Psoas muscle (tissue), 8 donors: ENCODE measurements around the gene NRIP2. TPM values are rescaled to one million over a fixed set of nuclear protein-coding genes. Genes with fewer than 3 reads are reported as not detected.

Experiments used
- ATAC-seq, 4 donors: fragments of 200-7000 bp; cut with Tn5 transposase; one replicate each; pipeline ENCODE4 v1.9.1; 2020; ENCODE audit warnings: moderate library complexity in 3 of 4, mild to moderate bottlenecking in 2 of 4
- DNase-seq, 2 donors: peaks; one replicate each; pipeline ENCODE4 v3.0.0-alpha.2; 2020
- H3K27ac ChIP-seq: fragments of 200-600 bp; one replicate; pipeline ENCODE4 v1.8.0; 2022
- H3K27me3 ChIP-seq, 3 donors: fragments of 200-600 bp in 1 of 3; one replicate each; pipeline versions ENCODE4 v1.6.1 to v1.8.0; 2013 to 2022; ENCODE audit warnings: low read length in 2 of 3, mild to moderate bottlenecking in 2 of 3, moderate library complexity in 1 of 3; ENCODE audit not compliant: insufficient read depth in 3 of 3
- H3K36me3 ChIP-seq, 2 donors: fragments of 200-600 bp in 1 of 2; one replicate each; pipeline versions ENCODE4 v1.6.1 to v1.8.0; 2013 to 2022; ENCODE audit warnings: low read depth in 1 of 2, mild to moderate bottlenecking in 1 of 2, moderate library complexity in 1 of 2; ENCODE audit not compliant: insufficient read depth in 1 of 2
- H3K4me1 ChIP-seq: fragments of 200-600 bp; one replicate; pipeline ENCODE4 v1.8.0; 2022
- H3K4me3 ChIP-seq: fragments of 200-600 bp; one replicate; pipeline ENCODE4 v1.8.0; 2022; ENCODE audit warnings: mild to moderate bottlenecking
- H3K9me3 ChIP-seq: fragments of 200-600 bp; one replicate; pipeline ENCODE4 v1.8.0; 2022
- WGBS, 3 donors: extraction: QIAGEN DNeasy Blood & Tissue Kit; methylation state at CpG; one replicate each; pipeline versions ENCODE4 v1.1.6 to v1.1.7; 2013; 5-methylcytosine and 5-hydroxymethylcytosine counted together
- intact Hi-C, 2 donors: fragments of 100-400 bp; cut with DNase I; formaldehyde crosslinking; loops; one replicate each; pipeline versions ENCODE4 v1.11.0 to v1.14.2; 2022
- polyA plus RNA-seq, 3 donors: library from polyadenylated mRNA; stranded (reverse); fragments of 200-250 nt; gene quantifications; one replicate each; pipeline ENCODE4 v1.2.3, GENCODE V29; 2013
- total RNA-seq, 4 donors: library from RNA; stranded (reverse); fragmentation: NEBNext Ultra II Directional in 2 of 4; extraction: Animal tissue kit (Norgen Biotek cat#: 25700) in 2 of 4; gene quantifications; one replicate each; pipeline versions ENCODE4 v1.2.1 to v1.2.4, GENCODE V29; 2021 to 2023
- TF ChIP-seq, protein P1 (sequence below): fragments of 200-600 bp; IDR thresholded peaks from one replicate; pipeline ENCODE4 v1.8.0; 2022; ENCODE audit warnings: antibody characterized with exemption
- donor health status: healthy with polysubstance abuse.
- donor health status: DM: no; HTN: no; CAD: no; lungs with moderate emphysema.
- donor health status: Bipolar disorder and iron deficiency.
- donor health status: healthy.
- donor health status: DM: yes; HTN: yes; CAD: no.
- donor health status: DM: no; HTN: no; CAD: no.
- donor health status: DM: no; HTN: no; CAD: no.
- donor health status: DM: yes; HTN: yes; CAD: no.

Gene NRIP2
- total and polyA plus RNA-seq, 7 donors: 0.96 to 2.4 (median 1.3) TPM

DNA sequence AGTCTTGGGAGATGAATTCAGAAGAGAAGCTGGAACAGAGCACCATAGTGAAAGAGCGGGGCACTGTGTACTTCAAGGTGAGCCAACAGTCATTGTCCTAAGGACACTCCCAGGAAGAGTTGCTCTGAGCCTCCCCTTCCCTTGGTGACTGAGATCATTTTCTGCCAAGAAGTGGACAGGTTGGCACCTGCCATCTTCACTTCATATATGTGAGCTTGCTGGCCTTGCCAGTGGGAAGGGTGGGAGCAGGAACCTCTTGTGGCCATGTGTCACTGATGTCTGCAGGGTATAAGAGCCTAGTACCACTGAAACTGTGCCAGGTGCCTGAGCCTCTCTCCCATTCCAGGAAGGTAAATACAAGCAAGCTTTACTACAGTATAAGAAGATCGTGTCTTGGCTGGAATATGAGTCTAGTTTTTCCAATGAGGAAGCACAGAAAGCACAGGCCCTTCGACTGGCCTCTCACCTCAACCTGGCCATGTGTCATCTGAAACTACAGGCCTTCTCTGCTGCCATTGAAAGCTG, 34.7 kb downstream of the NRIP2 start:
- WGBS, 3 donors: 68 to 87% (median 84%) methylated on average over 3 of the region's 3 CpGs
- no peak overlapping the region for H3K4me3 ChIP-seq
- peaks cover 30 to 87% of the 10 kb centered on the region in 2 donors for H3K36me3 ChIP-seq
- no peaks in the 10 kb centered on the region for H3K9me3 ChIP-seq
- no peak overlapping the region for H3K27ac ChIP-seq
- intact Hi-C loops: no loop called here
- ATAC-seq (no peak), DNase-seq (no peak)
- no peaks in the 10 kb centered on the region for H3K27me3 ChIP-seq
- TF ChIP-seq, protein P1, sequence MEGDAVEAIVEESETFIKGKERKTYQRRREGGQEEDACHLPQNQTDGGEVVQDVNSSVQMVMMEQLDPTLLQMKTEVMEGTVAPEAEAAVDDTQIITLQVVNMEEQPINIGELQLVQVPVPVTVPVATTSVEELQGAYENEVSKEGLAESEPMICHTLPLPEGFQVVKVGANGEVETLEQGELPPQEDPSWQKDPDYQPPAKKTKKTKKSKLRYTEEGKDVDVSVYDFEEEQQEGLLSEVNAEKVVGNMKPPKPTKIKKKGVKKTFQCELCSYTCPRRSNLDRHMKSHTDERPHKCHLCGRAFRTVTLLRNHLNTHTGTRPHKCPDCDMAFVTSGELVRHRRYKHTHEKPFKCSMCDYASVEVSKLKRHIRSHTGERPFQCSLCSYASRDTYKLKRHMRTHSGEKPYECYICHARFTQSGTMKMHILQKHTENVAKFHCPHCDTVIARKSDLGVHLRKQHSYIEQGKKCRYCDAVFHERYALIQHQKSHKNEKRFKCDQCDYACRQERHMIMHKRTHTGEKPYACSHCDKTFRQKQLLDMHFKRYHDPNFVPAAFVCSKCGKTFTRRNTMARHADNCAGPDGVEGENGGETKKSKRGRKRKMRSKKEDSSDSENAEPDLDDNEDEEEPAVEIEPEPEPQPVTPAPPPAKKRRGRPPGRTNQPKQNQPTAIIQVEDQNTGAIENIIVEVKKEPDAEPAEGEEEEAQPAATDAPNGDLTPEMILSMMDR: no peak
- peaks cover 16% of the 10 kb centered on the region for H3K4me1 ChIP-seq

DNA sequence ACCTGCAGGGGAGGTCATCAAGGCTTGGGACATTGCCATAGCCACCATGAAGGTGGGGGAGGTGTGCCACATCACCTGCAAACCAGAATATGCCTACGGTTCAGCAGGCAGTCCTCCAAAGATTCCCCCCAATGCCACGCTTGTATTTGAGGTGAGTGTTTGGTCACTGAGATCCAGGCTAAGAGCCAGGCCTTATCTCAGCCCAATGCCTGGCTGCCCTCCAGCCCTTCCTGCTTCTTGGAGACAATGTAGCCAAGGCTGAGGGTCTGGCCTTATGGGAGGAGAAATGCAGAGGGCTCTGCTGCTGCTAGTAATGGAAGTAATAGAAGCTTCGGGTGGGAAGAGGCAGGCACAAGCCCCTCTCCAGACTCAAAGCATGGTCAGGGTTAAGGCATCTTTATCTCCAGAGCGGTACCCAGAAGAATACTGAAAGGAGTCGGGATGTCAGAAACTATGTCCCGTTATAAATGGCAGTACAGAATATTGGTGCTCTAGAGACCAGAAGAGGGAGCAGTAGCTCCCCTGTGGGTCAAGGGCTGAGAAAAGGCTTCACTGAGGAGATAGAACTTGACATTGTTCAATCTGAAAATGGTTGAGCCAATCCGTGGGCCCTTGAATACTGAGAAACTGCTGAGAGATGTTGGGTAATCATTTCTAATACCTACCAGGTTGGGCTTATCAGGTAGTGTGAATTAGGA, 37.0 kb downstream of the NRIP2 start:
- Histone ChIP-seq H3K4me1 (peaks cover 16% of the 10 kb centered on the region), H3K27ac (no peak overlapping the region), H3K36me3 (peaks cover 17 to 65% of the 10 kb centered on the region in 2 donors)

DNA sequence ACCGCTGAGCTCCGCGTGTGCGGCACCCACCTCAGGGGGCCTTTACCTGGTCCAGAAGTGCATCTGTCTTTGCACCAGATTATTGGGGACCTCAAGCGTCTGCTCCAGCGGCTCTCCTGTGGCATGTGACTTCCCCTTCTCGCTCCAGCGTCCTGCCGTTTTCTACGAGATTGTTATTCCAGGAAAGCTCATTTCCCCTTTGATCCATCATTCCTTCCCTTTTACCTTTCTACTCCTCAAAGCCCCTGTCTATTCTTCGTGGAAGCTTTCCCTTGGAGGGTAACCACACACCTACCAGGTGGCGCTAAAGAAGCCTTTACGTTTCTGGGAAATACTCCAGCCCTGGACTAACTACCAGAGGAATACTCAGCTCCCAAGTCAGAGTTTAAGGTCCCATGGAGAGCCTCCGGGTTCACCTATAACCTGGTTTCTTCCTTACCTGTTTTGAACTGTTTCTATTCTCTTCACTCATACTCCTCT, 38.6 kb downstream of the NRIP2 start:
- Histone ChIP-seq H3K4me1 (peaks cover 16% of the 10 kb centered on the region), H3K9me3 (no peaks in the 10 kb centered on the region), H3K27ac (peak overlapping the region; percentile 92), H3K4me3 (peak overlapping the region; percentile 93), H3K36me3 (peaks cover 12 to 49% of the 10 kb centered on the region in 2 donors), H3K27me3 (no peaks in the 10 kb centered on the region)
- TF ChIP-seq, protein P1: no peak
- no peak for DNase-seq
- no peak for ATAC-seq
- WGBS, 3 donors: 8 to 19% (median 9%) methylated on average over 12 to 14 of the region's 14 CpGs
- intact Hi-C loops: no loop called here

More for the DNA sequence above, 37.0 kb downstream of the NRIP2 start:
- ATAC-seq (no peak), DNase-seq (no peak)
- Histone ChIP-seq H3K4me3 (no peak overlapping the region), H3K9me3 (no peaks in the 10 kb centered on the region), H3K27me3 (no peaks in the 10 kb centered on the region)
- TF ChIP-seq, protein P1: no peak
- 60 to 73% (median 65%) methylated on average over 7 of the region's 7 CpGs for WGBS, 3 donors
- intact Hi-C loops: no loop called here

DNA sequence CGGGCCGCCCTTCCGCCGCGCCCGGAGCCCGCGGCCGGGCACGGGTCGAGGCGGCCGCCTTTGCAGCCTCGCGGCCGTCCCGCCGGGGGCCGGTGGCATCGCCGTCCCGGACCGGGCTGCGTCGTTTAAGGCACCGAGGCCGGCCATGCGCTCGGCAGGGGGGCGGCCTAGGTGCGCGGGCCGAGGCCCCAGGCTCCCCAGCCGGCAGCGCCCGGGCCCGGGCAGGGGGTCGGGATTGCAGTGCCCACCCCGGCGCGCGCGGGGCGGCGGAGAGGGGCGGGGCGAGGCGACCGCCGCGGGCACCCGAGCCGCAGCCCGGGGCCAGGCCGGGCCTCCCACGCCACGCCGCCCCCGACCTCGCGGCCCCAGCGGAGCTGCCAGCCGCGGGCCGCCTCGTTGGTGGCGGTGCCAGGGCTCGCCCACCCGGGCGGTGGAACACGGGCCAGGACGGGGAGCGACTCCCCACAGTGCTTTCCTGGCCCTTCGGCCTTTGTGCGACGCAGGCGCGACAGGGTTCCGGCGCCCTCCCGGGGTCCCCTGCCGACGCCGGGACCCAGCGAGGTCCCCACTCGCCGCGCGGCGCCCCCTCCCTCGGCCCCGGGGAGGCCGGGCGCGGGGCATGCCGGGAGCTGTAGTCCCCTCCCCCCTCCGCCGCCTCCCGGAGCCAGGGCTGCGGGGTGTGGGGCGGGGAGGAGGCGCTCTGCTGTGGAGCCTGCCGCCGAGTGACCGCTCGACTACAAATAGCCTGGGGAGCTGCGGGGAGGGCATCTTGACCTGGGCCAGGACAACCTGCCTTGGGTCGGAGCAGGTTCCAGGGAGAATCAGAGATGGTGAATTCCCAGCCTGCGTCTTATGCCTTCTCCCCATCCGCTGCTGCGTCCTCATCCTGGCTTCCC, 39.3 kb downstream of the NRIP2 start:
- Histone ChIP-seq H3K4me3 (peak overlapping the region; percentile 93), H3K9me3 (no peaks in the 10 kb centered on the region), H3K27ac (peak overlapping the region; percentile 92), H3K4me1 (peaks cover 16% of the 10 kb centered on the region), H3K36me3 (peaks cover 12 to 42% of the 10 kb centered on the region in 2 donors), H3K27me3 (no peaks in the 10 kb centered on the region)
- 0 to 1% (median 1%) methylated on average over 38 to 111 of the region's 111 CpGs for WGBS, 3 donors
- intact Hi-C loops: no loop called here
- ATAC-seq: peak; percentile 91 to 93 (median 92)
- DNase-seq: peak; percentile 87 to 93
- TF ChIP-seq, protein P1: no peak
